ENCODE measurements around the gene KANTR.

DNA sequence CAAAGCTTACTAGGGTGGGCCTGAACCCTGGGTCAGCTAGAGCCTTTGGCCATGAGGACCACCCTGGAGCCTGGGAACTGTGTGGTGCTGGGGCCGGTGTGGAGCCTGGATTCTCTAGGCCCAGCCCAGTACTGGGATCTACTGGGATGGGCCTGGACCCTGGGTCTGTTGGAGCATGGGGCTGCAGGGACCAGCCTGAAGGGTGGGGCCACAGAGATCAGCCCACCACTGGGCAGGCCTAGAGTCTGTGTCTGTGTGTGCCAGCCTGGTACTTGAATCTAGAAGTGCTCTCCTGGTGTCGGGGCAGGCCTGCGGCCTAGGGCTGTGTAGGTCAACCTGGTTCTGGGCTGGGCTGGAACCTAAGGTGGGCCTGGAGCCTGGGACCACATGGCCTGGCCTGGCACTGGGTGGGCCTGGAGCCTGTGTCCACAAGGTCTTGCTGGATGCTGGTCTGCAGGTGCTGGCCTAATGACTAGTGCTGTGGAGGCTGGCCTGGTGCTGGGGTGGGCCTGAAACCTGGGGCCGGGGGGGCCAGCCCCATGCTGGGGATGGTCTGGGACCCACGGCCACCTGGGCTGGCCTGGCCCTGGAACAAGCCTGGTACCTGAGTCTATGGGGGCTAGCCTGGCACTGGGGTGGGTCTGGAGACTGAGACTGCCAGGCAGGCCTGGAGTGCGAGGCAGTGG, 21.1 kb downstream of the KANTR start:
- TF ChIP-seq, protein P1, sequence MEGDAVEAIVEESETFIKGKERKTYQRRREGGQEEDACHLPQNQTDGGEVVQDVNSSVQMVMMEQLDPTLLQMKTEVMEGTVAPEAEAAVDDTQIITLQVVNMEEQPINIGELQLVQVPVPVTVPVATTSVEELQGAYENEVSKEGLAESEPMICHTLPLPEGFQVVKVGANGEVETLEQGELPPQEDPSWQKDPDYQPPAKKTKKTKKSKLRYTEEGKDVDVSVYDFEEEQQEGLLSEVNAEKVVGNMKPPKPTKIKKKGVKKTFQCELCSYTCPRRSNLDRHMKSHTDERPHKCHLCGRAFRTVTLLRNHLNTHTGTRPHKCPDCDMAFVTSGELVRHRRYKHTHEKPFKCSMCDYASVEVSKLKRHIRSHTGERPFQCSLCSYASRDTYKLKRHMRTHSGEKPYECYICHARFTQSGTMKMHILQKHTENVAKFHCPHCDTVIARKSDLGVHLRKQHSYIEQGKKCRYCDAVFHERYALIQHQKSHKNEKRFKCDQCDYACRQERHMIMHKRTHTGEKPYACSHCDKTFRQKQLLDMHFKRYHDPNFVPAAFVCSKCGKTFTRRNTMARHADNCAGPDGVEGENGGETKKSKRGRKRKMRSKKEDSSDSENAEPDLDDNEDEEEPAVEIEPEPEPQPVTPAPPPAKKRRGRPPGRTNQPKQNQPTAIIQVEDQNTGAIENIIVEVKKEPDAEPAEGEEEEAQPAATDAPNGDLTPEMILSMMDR (IDR thresholded peaks at IDR 0.05), result no peak
- no peak for TF ChIP-seq POLR2A (IDR thresholded peaks at IDR 0.05)
- no peak for TF ChIP-seq EP300 (IDR thresholded peaks at IDR 0.05)
